ENCODE measurements around the gene HBP1. TPM values are rescaled to one million over a fixed set of nuclear protein-coding genes. Genes with fewer than 3 reads are reported as not detected.
"Not testable (repeated sequence)": the region's sequence is repeated elsewhere in the genome, so short reads cannot be mapped to it uniquely, and the experiment has no call there.

The HBP1 gene
- polyA plus RNA-seq, 1 donor from 2014 or later, result 37.7 TPM

DNA sequence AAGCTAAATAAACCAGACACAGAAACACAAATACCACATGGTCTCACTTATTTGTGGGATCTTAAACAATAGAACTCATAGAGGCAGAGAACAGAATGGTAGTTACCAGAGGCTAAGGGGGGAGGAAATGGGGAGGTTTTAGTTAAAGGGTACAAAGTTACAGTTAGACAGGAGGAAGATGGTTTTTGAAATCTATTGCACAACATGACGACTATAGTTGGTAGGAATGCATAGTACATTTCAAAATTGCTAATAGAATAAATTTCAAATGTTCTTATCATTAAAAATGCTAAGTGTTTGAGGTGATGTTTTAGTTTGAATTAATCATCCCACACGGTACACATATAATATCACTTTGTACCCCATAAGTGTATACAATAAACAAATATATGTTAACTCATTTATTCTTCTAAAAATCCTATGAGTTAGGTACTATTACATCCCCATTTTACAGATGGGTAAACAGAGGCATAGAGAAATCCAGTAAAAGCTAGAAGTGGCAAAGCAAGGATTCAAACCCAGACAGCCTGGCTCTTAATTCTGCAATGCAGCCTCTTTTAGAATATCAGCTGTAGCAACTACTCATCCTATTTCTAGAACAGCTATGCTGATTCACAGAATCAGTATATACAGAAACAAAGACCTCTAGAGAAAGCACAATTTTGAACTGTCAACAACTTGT, 50.9 kb downstream of the HBP1 start:
- H3F3A ChIP-seq (ENCODE audit: insufficient read depth, low read length, poor library complexity, severe bottlenecking), result peaks cover 3% of the 10 kb centered on the region
- H3K27me3 ChIP-seq (ENCODE audit: insufficient read depth, low read depth, low read length), result no peaks in the 10 kb centered on the region
- no peak overlapping the region for H2AFZ ChIP-seq (ENCODE audit: low read depth, low read length)
- TF ChIP-seq, protein P1, sequence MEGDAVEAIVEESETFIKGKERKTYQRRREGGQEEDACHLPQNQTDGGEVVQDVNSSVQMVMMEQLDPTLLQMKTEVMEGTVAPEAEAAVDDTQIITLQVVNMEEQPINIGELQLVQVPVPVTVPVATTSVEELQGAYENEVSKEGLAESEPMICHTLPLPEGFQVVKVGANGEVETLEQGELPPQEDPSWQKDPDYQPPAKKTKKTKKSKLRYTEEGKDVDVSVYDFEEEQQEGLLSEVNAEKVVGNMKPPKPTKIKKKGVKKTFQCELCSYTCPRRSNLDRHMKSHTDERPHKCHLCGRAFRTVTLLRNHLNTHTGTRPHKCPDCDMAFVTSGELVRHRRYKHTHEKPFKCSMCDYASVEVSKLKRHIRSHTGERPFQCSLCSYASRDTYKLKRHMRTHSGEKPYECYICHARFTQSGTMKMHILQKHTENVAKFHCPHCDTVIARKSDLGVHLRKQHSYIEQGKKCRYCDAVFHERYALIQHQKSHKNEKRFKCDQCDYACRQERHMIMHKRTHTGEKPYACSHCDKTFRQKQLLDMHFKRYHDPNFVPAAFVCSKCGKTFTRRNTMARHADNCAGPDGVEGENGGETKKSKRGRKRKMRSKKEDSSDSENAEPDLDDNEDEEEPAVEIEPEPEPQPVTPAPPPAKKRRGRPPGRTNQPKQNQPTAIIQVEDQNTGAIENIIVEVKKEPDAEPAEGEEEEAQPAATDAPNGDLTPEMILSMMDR (IDR thresholded peaks at IDR 0.05; ENCODE audit: poor library complexity, severe bottlenecking), result no peak
- TF ChIP-seq MXI1 (conservative IDR thresholded peaks at IDR 0.05; ENCODE audit: poor library complexity, severe bottlenecking) (no peak), TAF1 (IDR thresholded peaks at IDR 0.05; ENCODE audit: low read depth) (no peak), SMC3 (conservative IDR thresholded peaks at IDR 0.05; ENCODE audit: poor library complexity) (no peak), RAD21 (conservative IDR thresholded peaks at IDR 0.05) (no peak), EZH2 (IDR thresholded peaks at IDR 0.05; ENCODE audit: borderline replicate concordance, insufficient read depth, low read length, poor library complexity, severe bottlenecking) (no peak), POLR2AphosphoS5 (IDR thresholded peaks at IDR 0.05) (no peak), EP300 (conservative IDR thresholded peaks at IDR 0.05; ENCODE audit: poor library complexity, severe bottlenecking) (no peak)
- TF ChIP-seq, protein P2, sequence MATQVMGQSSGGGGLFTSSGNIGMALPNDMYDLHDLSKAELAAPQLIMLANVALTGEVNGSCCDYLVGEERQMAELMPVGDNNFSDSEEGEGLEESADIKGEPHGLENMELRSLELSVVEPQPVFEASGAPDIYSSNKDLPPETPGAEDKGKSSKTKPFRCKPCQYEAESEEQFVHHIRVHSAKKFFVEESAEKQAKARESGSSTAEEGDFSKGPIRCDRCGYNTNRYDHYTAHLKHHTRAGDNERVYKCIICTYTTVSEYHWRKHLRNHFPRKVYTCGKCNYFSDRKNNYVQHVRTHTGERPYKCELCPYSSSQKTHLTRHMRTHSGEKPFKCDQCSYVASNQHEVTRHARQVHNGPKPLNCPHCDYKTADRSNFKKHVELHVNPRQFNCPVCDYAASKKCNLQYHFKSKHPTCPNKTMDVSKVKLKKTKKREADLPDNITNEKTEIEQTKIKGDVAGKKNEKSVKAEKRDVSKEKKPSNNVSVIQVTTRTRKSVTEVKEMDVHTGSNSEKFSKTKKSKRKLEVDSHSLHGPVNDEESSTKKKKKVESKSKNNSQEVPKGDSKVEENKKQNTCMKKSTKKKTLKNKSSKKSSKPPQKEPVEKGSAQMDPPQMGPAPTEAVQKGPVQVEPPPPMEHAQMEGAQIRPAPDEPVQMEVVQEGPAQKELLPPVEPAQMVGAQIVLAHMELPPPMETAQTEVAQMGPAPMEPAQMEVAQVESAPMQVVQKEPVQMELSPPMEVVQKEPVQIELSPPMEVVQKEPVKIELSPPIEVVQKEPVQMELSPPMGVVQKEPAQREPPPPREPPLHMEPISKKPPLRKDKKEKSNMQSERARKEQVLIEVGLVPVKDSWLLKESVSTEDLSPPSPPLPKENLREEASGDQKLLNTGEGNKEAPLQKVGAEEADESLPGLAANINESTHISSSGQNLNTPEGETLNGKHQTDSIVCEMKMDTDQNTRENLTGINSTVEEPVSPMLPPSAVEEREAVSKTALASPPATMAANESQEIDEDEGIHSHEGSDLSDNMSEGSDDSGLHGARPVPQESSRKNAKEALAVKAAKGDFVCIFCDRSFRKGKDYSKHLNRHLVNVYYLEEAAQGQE (IDR thresholded peaks at IDR 0.05; ENCODE audit: borderline replicate concordance), result no peak
- H3K4me3 ChIP-seq (ENCODE audit: low read length), result no peak overlapping the region
- no peaks in the 10 kb centered on the region for H3K36me3 ChIP-seq (ENCODE audit: insufficient read depth, low read length)
- H3K9me3 ChIP-seq (ENCODE audit: low read length), result no peaks in the 10 kb centered on the region
- H3K9me2 ChIP-seq (ENCODE audit: insufficient read depth, low read length), result no peaks in the 10 kb centered on the region
- no peak overlapping the region for H3K4me2 ChIP-seq (ENCODE audit: low read length)
- no peak overlapping the region for H3K27ac ChIP-seq (ENCODE audit: low read length)
- H4K20me1 ChIP-seq (ENCODE audit: insufficient read depth), result no peaks in the 10 kb centered on the region
- H3K79me2 ChIP-seq (replicated peaks; ENCODE audit: insufficient read depth, low read length), result no peaks in the 10 kb centered on the region
- H3K9ac ChIP-seq (ENCODE audit: low read length), result no peak overlapping the region

DNA sequence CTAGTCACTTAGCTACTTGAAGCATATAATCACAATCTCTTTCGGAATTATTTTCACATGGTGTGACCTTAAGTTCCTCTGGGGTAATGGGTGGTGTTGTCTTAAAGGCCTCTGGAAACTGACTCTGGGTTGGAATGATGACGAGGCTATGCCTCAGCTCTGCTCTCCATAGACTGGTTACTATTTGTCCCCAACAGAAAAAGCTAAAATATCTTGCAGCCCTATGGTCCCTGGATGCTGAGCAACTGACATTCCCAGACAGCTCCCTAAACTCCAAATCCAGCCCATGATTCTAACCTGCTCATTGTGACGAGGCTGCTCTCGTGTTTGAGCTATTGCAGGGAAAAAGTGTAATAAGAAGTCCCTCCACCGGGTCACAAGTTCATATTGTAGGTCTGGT, 51.6 kb downstream of the HBP1 start:
- Histone ChIP-seq H3K79me2 (replicated peaks; ENCODE audit: insufficient read depth, low read length) (no peaks in the 10 kb centered on the region), H3K9me3 (ENCODE audit: low read length) (no peaks in the 10 kb centered on the region), H3K9ac (ENCODE audit: low read length) (no peak overlapping the region), H2AFZ (ENCODE audit: low read depth, low read length) (no peak overlapping the region), H3K4me3 (ENCODE audit: low read length) (no peak overlapping the region), H3K9me2 (ENCODE audit: insufficient read depth, low read length) (no peaks in the 10 kb centered on the region), H3F3A (ENCODE audit: insufficient read depth, low read length, poor library complexity, severe bottlenecking) (peaks cover 3% of the 10 kb centered on the region), H3K27me3 (ENCODE audit: insufficient read depth, low read depth, low read length) (no peaks in the 10 kb centered on the region), H3K4me2 (ENCODE audit: low read length) (no peak overlapping the region), H4K20me1 (ENCODE audit: insufficient read depth) (no peaks in the 10 kb centered on the region), H3K36me3 (ENCODE audit: insufficient read depth, low read length) (no peaks in the 10 kb centered on the region), H3K27ac (ENCODE audit: low read length) (peak overlapping the region; percentile 4)
- TF ChIP-seq EZH2 (IDR thresholded peaks at IDR 0.05; ENCODE audit: borderline replicate concordance, insufficient read depth, low read length, poor library complexity, severe bottlenecking) (no peak), TAF1 (IDR thresholded peaks at IDR 0.05; ENCODE audit: low read depth) (no peak), SMC3 (conservative IDR thresholded peaks at IDR 0.05; ENCODE audit: poor library complexity) (no peak), EP300 (conservative IDR thresholded peaks at IDR 0.05; ENCODE audit: poor library complexity, severe bottlenecking) (no peak), POLR2AphosphoS5 (IDR thresholded peaks at IDR 0.05) (no peak), RAD21 (conservative IDR thresholded peaks at IDR 0.05) (no peak), MXI1 (conservative IDR thresholded peaks at IDR 0.05; ENCODE audit: poor library complexity, severe bottlenecking) (no peak)
- TF ChIP-seq, protein P2 (IDR thresholded peaks at IDR 0.05; ENCODE audit: borderline replicate concordance), result no peak
- TF ChIP-seq, protein P1 (IDR thresholded peaks at IDR 0.05; ENCODE audit: poor library complexity, severe bottlenecking), result no peak

DNA sequence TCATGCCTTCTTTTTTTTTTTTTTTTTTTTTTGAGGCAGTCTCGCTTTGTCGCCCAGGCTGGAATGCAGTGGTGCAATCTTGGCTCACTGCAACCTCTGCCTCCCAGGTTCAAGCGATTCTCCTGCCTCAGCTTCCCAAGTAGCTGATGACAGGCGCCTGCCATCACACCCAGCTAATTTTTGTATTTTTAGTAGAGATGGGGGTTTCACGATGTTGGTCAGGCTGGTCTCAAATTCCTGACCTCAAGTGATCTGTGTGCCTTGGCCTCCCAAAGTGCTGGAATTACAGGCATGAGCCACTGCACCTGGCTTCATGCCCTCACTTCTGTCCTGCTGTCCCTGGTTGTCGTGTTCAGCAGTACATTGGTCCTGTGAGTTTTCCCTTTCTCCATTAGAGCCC, 52.0 kb downstream of the HBP1 start:
- H3K79me2 ChIP-seq (replicated peaks; ENCODE audit: insufficient read depth, low read length); H4K20me1 ChIP-seq (ENCODE audit: insufficient read depth); H3K4me2 ChIP-seq (ENCODE audit: low read length); H3K4me3 ChIP-seq (ENCODE audit: low read length); H3K27me3 ChIP-seq (ENCODE audit: insufficient read depth, low read depth, low read length); H3K36me3 ChIP-seq (ENCODE audit: insufficient read depth, low read length); H2AFZ ChIP-seq (ENCODE audit: low read depth, low read length); H3K9me2 ChIP-seq (ENCODE audit: insufficient read depth, low read length); H3K9me3 ChIP-seq (ENCODE audit: low read length); H3F3A ChIP-seq (ENCODE audit: insufficient read depth, low read length, poor library complexity, severe bottlenecking); H3K9ac ChIP-seq (ENCODE audit: low read length): not testable (repeated sequence)
- H3K27ac ChIP-seq (ENCODE audit: low read length), result peak overlapping the region; percentile 84

Measured in neural cell (in vitro differentiated cells).